GM13977 (cell line): ENCODE data around the gene GALNTL6.

Experiments
- DNase-seq: peaks from one replicate; pipeline ENCODE4 v3.0.0; 2012; ENCODE audit warnings: low spot score
- CTCF ChIP-seq: IDR thresholded peaks from 2 replicates; pipeline ENCODE4 v1.5.1; 2012; ENCODE audit warnings: mild to moderate bottlenecking, control low read depth; ENCODE audit not compliant: insufficient read depth; ENCODE audit errors: extremely low read depth, missing control alignments
- in situ Hi-C: fragments of 300-500 bp; cut with MboI; formaldehyde crosslinking; loops from one replicate; pipeline ENCODE4 v1.12.0; 2022; ENCODE audit warnings: low sequenced_read_pairs, low pct_unique_long_range_greater_than_20kb, mixed read lengths, inconsistent platforms; ENCODE audit not compliant: unreplicated experiment

The GALNTL6 gene

GRCh38 chr4:172232966-172233365, 419.8 kb downstream of the GALNTL6 start:
- TF ChIP-seq CTCF = no peak
- no peak for DNase-seq
- in situ Hi-C loops = no loop called here

GRCh38 chr4:172243551-172243950, 430.3 kb downstream of the GALNTL6 start:
- TF ChIP-seq CTCF = no peak
- DNase-seq = no peak
- in situ Hi-C loops = no loop called here

- DNase-seq = no peak
- TF ChIP-seq CTCF = no peak
- in situ Hi-C loops = no loop called here
These were observed 432.3 kb downstream of the GALNTL6 start for GRCh38 chr4:172245516-172245915.

- TF ChIP-seq CTCF = no peak
- no peak for DNase-seq
- in situ Hi-C loops = no loop called here
These were observed 440.2 kb downstream of the GALNTL6 start for GRCh38 chr4:172253409-172253808.

- no peak for DNase-seq
- TF ChIP-seq CTCF = no peak
- in situ Hi-C loops = no loop called here
These were observed 443.6 kb downstream of the GALNTL6 start for GRCh38 chr4:172256820-172257219.

- DNase-seq = no peak
- in situ Hi-C loops = no loop called here
These were observed 457.2 kb downstream of the GALNTL6 start for GRCh38 chr4:172270397-172270796.

More at GRCh38 chr4:172270397-172270796, 457.2 kb downstream of the GALNTL6 start:
- TF ChIP-seq CTCF = no peak
